ENCODE results near the gene KRTAP10-1.
"Not testable (repeated sequence)": the region's sequence is repeated elsewhere in the genome, so short reads cannot be mapped to it uniquely, and the experiment has no call there.

The KRTAP10-1 gene

GRCh38 chr21:44569861-44570517 is 30.0 kb upstream of the KRTAP10-1 start:
- no peak for DNase-seq (ENCODE audit: low read depth)

GRCh38 chr21:44568667-44569556 is 28.9 kb upstream of the KRTAP10-1 start:
- no peak for DNase-seq (ENCODE audit: low read depth)

- DNase-seq (ENCODE audit: low read depth) = no peak
These were observed 28.3 kb upstream of the KRTAP10-1 start for GRCh38 chr21:44568261-44568660.

DNA sequence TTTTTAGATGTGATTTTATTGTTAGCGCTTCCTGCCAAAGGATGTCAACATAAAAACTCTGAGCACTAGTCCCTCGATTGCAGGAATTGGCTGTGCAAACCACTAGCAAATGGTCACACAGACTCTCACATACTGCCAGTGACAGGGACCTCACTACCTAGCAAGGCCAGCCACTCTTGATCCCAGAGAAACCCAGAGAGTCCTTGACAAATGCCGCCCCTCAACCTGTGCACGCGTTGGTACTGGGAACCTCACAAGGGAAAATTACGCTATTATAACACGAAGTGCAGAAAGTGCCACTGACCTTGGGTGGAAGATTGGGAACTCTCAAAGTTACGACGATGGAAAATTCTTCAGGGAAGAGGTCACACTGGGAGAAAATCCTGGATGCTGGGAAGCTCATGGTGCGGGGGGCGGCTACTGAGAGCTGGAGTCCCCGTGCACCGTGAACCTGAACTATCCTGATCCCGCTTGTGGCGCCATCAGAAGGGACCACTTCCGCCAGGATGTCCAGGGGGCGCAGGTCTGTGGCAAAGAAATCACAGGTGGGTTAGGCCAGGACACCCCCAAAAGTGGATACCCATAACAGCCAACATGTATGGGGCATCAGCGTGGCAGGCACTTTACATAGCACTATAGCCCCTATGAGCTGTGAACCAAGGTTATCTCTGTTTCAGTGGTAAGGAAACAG is 27.6 kb upstream of the KRTAP10-1 start:
- no peak for DNase-seq (ENCODE audit: low read depth)

- DNase-seq (ENCODE audit: low read depth) = no peak
These were observed 26.4 kb upstream of the KRTAP10-1 start for GRCh38 chr21:44566403-44566802.

DNA sequence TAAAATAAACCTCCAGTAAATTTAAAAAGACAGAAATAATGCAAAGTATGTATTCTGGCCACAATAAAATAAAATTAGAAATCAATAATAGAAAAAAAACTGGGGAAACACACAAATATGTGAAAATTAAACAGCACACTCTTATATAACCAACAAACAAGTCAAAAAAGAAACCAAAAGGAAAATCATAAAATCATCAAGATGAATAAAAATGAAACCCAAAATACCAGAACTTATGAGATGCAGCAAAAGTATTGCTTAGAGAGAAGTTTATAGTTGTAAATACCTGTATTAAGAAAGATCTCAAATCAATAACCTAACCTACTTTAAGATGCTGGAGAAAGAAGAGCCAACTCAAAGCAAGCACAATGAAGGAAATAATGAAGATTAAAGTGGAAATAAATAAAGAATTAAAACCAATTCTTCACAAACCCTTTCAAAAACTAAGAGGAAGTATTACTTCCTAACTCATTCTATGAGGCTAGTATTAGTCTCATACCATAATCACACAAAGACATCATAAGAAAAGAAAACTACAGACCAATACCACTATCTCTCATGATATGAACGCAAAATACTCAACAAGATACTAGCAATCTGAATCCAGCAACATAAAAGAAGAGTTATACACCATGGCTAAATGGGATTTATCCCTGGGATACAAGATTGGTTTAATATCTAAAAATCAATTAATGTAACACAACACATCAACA is 25.0 kb upstream of the KRTAP10-1 start:
- DNase-seq (ENCODE audit: low read depth) = no peak

DNA sequence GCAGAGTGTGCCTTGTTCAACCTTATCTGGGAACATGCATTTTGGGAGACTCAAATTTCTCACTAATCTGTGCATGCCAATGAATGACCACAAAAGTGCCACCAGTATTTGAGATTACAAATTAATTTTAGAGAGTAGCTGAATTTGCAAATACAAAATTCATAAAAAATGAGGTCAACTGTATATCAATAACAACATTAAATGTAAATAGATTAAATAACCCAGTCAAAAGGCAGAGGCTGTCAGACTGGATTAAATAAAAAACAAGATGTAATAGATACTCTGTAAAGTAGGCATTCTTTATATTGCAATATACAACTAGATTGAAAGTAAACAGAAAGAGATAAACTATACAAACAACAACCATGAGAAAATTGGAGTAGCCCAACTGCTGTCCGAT is 24.1 kb upstream of the KRTAP10-1 start:
- DNase-seq (ENCODE audit: low read depth) = no peak

DNA sequence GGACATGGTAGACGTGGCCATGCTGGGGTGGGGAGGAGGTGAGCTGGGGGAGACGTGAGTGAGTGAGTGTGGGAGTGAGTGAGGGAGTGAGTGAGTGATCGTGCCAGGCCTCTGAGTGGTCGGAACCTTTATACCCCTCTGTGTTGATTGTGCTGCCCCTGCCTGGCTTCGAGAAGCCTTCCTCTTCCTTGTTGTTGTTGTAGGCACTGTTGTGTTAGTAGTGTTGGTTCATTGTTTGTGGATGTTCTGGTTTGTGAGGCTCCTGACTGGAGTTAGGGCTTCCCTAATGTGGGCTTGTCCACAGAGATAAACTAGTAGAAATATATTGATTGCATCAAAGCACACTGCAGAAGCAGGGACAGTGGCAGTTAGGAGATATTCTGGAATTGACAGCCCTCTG is 18.7 kb upstream of the KRTAP10-1 start, which contains the start of gene KRTAP10-3:
Gene KRTAP10-3 (minus strand): TSS at position 101 of the 400 bp plus-strand sequence. CDS start 80 bp downstream, at position 21.
- no peak for DNase-seq (ENCODE audit: low read depth)

DNA sequence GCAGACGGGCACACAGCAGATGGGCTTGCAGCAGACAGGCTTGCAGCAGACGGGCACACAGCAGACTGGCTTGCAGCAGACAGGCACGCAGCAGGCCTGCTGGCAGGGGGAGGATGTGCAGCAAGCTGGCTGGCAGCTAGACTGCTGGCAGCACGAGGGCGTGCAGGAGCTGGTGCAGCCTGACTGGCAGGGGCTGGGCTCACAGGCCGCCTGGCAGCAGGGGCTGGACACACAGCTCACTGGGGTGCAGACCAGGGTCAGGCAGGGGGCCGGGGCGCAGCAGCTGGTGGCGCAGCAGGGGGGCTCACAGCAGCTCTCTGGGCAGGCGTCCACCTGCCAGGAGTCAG is 18.3 kb upstream of the KRTAP10-1 start:
- not testable (repeated sequence) for DNase-seq (ENCODE audit: low read depth)

- DNase-seq (ENCODE audit: low read depth) = no peak
These were observed 17.7 kb upstream of the KRTAP10-1 start for GRCh38 chr21:44557491-44558328.

- no peak for DNase-seq (ENCODE audit: low read depth)
These were observed 16.9 kb upstream of the KRTAP10-1 start for GRCh38 chr21:44556879-44557278.

DNA sequence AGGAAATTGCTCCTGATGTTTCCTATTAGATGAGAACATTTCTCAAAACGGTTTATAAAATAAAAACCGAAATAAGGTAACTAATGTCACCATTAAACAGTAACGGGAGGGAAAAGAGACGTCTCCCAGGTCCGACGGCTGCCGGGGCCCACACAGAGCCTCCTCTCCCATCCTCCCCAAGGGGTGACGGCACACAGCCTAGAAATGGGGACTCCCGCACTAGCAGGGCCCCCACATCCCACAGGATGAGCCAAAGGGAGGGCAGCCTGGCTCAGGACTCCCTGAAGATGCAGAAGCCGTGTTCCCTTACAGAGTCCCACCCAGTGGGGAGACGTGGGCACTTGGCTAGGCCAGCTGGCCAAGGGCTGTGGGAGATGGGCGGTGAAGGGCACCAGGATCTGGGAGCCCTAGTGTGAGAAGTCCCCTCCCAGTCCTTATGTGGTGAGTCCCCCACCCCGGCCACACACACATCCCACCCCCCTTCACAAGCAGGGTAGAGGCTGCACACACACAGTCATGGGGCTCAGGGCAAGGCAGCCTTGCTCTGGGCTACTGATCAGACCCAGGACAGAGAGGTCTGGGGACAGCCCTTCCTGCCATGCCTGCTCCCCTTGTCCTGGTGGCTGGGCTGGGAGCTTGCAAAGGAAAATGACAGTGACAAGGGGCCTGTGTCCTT is 15.3 kb upstream of the KRTAP10-1 start:
- DNase-seq (ENCODE audit: low read depth) = no peak

DNA sequence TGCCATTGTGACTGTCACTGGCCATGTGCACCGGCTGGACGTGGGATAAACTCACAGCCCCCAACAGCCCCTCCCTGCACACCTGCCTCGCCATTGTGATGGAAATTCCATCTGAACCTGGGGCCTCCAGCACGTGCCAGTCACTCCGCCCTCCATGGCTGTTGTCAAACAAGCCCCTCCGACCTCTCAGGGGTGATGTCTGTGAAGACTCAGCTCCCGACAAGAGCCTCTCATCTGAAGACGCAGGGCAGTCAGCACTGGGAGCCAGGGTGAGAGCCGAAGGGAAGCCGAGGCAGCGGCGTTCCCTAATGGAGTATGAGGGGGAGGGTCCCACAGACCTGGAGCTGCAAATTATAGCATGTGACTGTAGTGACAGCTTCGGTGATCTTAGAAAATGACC is 12.7 kb upstream of the KRTAP10-1 start:
- no peak for DNase-seq (ENCODE audit: low read depth)

DNA sequence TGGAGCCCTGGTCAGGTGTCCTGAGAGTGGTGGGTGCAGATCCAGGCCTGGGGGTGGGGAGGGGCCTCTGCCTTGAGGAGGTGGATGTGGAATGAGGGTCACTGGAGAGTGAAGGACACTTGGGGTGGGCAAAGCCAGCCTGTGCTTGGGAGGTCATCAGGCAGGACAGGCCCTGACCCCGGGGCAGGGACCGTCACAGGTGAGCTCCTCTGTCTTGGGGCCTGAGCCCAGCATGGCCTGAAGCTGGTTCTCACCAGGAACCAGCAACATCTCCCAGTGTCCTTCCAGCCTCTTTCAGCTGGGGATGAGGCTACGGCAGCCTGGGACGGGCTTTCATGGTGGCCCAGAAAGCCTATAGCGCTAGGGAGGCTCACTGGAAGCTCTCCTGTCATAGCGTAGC is 12.1 kb upstream of the KRTAP10-1 start:
- no peak for DNase-seq (ENCODE audit: low read depth)

DNA sequence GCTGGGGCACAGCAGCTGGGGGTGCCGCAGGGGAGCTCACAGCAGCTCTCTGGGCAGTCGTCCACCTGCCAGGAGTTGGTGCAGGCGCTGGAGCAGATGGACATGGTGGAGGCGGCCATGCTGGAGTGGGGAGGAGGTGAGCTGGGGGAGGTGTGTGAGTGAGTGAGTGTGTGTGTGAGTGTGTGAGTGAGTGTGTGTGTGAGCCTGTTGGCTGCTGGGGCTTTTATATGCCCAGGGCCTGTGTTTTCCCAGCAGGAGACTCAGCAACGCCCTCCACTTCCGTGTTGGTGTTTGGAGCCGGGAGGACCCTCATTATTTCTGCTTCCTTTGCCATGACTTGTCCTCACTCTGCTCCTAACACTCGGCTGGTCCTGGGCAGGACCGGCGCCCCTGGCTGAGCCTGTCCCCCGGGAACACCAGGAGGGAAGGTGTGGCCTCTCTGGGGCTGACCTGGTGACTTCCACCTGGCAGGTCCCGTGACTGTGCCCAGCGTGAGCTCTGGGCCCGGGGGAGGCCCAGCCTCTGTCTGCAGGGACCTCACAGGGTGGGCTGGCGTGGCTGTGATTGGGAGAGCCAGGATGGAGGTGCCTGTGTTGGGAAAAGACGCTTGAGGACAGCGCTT is 11.5 kb upstream of the KRTAP10-1 start, which contains the start of gene KRTAP10-2:
Gene KRTAP10-2 (minus strand): TSS at position 166 of the 622 bp plus-strand sequence. CDS start 47 bp downstream, at position 119.
- DNase-seq (ENCODE audit: low read depth) = no peak

- DNase-seq (ENCODE audit: low read depth) = no peak
These were observed 10.8 kb upstream of the KRTAP10-1 start for GRCh38 chr21:44550807-44551206.

GRCh38 chr21:44550285-44550684 is 10.3 kb upstream of the KRTAP10-1 start:
- DNase-seq (ENCODE audit: low read depth) = not testable (repeated sequence)

DNA sequence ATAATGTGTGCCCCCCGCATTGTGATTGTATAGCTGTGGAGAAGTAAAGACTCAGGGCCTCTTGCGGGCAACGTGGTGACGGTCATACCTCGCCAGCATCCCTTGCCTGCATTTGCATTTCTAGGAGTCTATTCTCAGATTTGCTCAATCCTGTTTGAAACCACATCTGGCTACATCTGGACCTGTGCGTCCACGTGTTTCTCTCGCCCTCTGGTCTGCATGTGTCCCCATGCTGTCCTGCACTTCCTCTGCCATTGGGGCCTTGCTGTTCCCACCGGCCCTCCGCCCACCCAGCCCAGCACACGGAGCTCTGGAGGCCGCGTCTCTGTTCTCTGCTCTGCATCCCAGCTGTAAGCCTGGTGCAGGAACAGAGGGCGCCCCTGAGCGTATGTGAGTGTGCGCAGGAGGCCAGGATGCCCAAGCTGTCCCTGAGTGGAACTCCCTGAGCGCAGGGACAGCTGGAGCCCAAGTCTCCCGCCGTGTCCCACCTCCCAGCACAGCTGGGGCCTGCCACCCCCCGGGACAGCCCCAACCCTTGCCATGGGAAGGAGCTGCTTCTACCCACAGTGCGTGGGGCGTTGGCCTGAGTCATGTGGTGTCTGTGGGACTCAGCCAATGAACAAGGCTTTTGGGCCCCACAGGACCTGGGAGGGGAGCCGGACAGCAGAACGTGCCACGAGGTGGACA is 9.7 kb upstream of the KRTAP10-1 start:
- no peak for DNase-seq (ENCODE audit: low read depth)

- no peak for DNase-seq (ENCODE audit: low read depth)
These were observed 8.9 kb upstream of the KRTAP10-1 start for GRCh38 chr21:44548922-44549321.

Measured in fibroblast of gingiva (primary cell).